ENCODE measurements around the gene DOK7.

- no peak for TF ChIP-seq PPARA (CRISPR knock-in tag; IDR thresholded peaks at IDR 0.05; ENCODE audit: borderline replicate concordance)
- TF ChIP-seq POU6F1 (CRISPR knock-in tag; IDR thresholded peaks at IDR 0.05; ENCODE audit: borderline replicate concordance, low read depth), result no peak
- no peak for TF ChIP-seq SNAI2 (CRISPR knock-in tag; IDR thresholded peaks at IDR 0.05)
- no peak for TF ChIP-seq CSDC2 (CRISPR knock-in tag; IDR thresholded peaks at IDR 0.05)
- no peak for TF ChIP-seq TOX (CRISPR knock-in tag; IDR thresholded peaks at IDR 0.05; ENCODE audit: borderline replicate concordance)
- TF ChIP-seq, protein P1, sequence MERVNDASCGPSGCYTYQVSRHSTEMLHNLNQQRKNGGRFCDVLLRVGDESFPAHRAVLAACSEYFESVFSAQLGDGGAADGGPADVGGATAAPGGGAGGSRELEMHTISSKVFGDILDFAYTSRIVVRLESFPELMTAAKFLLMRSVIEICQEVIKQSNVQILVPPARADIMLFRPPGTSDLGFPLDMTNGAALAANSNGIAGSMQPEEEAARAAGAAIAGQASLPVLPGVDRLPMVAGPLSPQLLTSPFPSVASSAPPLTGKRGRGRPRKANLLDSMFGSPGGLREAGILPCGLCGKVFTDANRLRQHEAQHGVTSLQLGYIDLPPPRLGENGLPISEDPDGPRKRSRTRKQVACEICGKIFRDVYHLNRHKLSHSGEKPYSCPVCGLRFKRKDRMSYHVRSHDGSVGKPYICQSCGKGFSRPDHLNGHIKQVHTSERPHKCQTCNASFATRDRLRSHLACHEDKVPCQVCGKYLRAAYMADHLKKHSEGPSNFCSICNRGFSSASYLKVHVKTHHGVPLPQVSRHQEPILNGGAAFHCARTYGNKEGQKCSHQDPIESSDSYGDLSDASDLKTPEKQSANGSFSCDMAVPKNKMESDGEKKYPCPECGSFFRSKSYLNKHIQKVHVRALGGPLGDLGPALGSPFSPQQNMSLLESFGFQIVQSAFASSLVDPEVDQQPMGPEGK (CRISPR knock-in tag; IDR thresholded peaks at IDR 0.05; ENCODE audit: borderline replicate concordance), result no peak
- no peak for TF ChIP-seq OSR1 (CRISPR knock-in tag; IDR thresholded peaks at IDR 0.05)
- TF ChIP-seq, protein P2, sequence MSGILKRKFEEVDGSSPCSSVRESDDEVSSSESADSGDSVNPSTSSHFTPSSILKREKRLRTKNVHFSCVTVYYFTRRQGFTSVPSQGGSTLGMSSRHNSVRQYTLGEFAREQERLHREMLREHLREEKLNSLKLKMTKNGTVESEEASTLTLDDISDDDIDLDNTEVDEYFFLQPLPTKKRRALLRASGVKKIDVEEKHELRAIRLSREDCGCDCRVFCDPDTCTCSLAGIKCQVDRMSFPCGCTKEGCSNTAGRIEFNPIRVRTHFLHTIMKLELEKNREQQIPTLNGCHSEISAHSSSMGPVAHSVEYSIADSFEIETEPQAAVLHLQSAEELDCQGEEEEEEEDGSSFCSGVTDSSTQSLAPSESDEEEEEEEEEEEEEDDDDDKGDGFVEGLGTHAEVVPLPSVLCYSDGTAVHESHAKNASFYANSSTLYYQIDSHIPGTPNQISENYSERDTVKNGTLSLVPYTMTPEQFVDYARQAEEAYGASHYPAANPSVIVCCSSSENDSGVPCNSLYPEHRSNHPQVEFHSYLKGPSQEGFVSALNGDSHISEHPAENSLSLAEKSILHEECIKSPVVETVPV (CRISPR knock-in tag; IDR thresholded peaks at IDR 0.05), result no peak
- TF ChIP-seq ZFP30 (CRISPR knock-in tag; IDR thresholded peaks at IDR 0.05), result no peak
- TF ChIP-seq ZNF565 (CRISPR knock-in tag; conservative IDR thresholded peaks at IDR 0.05; ENCODE audit: low read depth), result no peak
- TF ChIP-seq, protein P3, sequence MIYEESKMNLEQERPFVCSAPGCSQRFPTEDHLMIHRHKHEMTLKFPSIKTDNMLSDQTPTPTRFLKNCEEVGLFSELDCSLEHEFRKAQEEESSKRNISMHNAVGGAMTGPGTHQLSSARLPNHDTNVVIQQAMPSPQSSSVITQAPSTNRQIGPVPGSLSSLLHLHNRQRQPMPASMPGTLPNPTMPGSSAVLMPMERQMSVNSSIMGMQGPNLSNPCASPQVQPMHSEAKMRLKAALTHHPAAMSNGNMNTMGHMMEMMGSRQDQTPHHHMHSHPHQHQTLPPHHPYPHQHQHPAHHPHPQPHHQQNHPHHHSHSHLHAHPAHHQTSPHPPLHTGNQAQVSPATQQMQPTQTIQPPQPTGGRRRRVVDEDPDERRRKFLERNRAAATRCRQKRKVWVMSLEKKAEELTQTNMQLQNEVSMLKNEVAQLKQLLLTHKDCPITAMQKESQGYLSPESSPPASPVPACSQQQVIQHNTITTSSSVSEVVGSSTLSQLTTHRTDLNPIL (CRISPR knock-in tag; IDR thresholded peaks at IDR 0.05; ENCODE audit: low read depth), result no peak
Measured at GRCh38 chr4:3464349-3464905, 1.3 kb downstream of the DOK7 start.
